IMR-90 (cell line): ENCODE results near the gene SNAPC4. TPM values are rescaled to one million over a fixed set of nuclear protein-coding genes. Genes with fewer than 3 reads are reported as not detected.

ENCODE experiments used
- ATAC-seq: fragments of 200-7000 bp; cut with Tn5 transposase; 2 replicates; pipeline ENCODE4 v1.9.1; 2020; ENCODE audit warnings: low read depth, mild to moderate bottlenecking, moderate library complexity
- BruUV-seq: library from RNA; stranded (reverse); fragments of 400-500 nt; replicated peaks from 2 replicates; lab custom pipeline; 2021; lab: Mats Ljungman, UMichigan
- CTCF ChIA-PET: fragments of 300-600 bp; formaldehyde crosslinking; extraction: SDS; loops from one replicate; lab custom pipeline; 2021; ENCODE audit warnings: antibody characterized with exemption; lab: Yijun Ruan, JAX
- POLR2A ChIA-PET: fragments of 300-600 bp; sonication (Branson Sonifier 250); formaldehyde crosslinking; loops from one replicate; lab custom pipeline; 2022; ENCODE audit warnings: antibody characterized with exemption; ENCODE audit not compliant: unreplicated experiment; lab: Charles Lee
- DNase-seq: peaks from one replicate; pipeline ENCODE4 v3.0.0; 2013
- H2AFZ ChIP-seq: replicated peaks from 2 replicates; pipeline ENCODE3; 2013; ENCODE audit warnings: low read length, mild to moderate bottlenecking; ENCODE audit not compliant: poor library complexity
- H2AK5ac ChIP-seq: 2 replicates; pipeline ENCODE4 v1.6.1; 2013; ENCODE audit warnings: low read depth, low read length, inconsistent platforms
- H2AK9ac ChIP-seq: replicated peaks from 2 replicates; pipeline ENCODE3; 2013; ENCODE audit warnings: mild to moderate bottlenecking, low read depth, low read length, moderate library complexity; ENCODE audit not compliant: poor library complexity
- H2BK120ac ChIP-seq: 2 replicates; pipeline ENCODE4 v1.6.1; 2013; ENCODE audit warnings: low read depth, low read length, inconsistent platforms
- H2BK15ac ChIP-seq: 3 replicates; pipeline ENCODE4 v1.6.1; 2013; ENCODE audit warnings: low read depth, low read length, inconsistent platforms
- H2BK20ac ChIP-seq: 2 replicates; pipeline ENCODE4 v1.6.1; 2013; ENCODE audit warnings: low read depth, mild to moderate bottlenecking, inconsistent platforms, low read length, moderate library complexity
- H2BK5ac ChIP-seq: 2 replicates; pipeline ENCODE4 v1.6.1; 2013; ENCODE audit warnings: mild to moderate bottlenecking, low read depth, low read length, inconsistent platforms; ENCODE audit not compliant: poor library complexity, severe bottlenecking
- H3K14ac ChIP-seq: replicated peaks from 2 replicates; pipeline ENCODE4 v1.6.1; 2013; ENCODE audit warnings: low read depth, low read length, inconsistent platforms
- H3K18ac ChIP-seq: 2 replicates; pipeline ENCODE4 v1.6.1; 2013; ENCODE audit warnings: low read depth, low read length, control low read depth
- H3K23ac ChIP-seq: 2 replicates; pipeline ENCODE4 v1.6.1; 2013; ENCODE audit warnings: low read depth, low read length, inconsistent platforms
- H3K27ac ChIP-seq: 2 replicates; pipeline ENCODE4 v1.5.1; 2013; ENCODE audit warnings: mild to moderate bottlenecking, control low read depth, low read length; ENCODE audit not compliant: insufficient read depth
- H3K27me3 ChIP-seq: 2 replicates; pipeline ENCODE4 v1.6.1; 2013; ENCODE audit warnings: low read length; ENCODE audit not compliant: control insufficient read depth, insufficient read depth
- H3K36me3 ChIP-seq: 2 replicates; pipeline ENCODE4 v1.6.1; 2013; ENCODE audit warnings: low read length, mixed read lengths; ENCODE audit not compliant: control insufficient read depth, insufficient read depth
- H3K4ac ChIP-seq: 2 replicates; pipeline ENCODE4 v1.6.1; 2013; ENCODE audit warnings: low read depth, low read length, inconsistent platforms
- H3K4me1 ChIP-seq: 2 replicates; pipeline ENCODE4 v1.6.1; 2013; ENCODE audit warnings: low read length, mixed read lengths; ENCODE audit not compliant: control insufficient read depth, insufficient read depth
- H3K4me2 ChIP-seq: 2 replicates; pipeline ENCODE4 v1.6.1; 2013; ENCODE audit warnings: low read depth, mild to moderate bottlenecking, control low read depth, low read length, moderate library complexity
- H3K4me3 ChIP-seq: 2 replicates; pipeline ENCODE4 v1.5.1; 2013; ENCODE audit warnings: low read depth, mild to moderate bottlenecking, control low read depth, low read length, moderate library complexity; ENCODE audit not compliant: insufficient read depth
- H3K56ac ChIP-seq: 2 replicates; pipeline ENCODE4 v1.6.1; 2013; ENCODE audit warnings: low read length, inconsistent platforms; ENCODE audit not compliant: insufficient read depth; ENCODE audit errors: extremely low read depth
- H3K79me1 ChIP-seq, 2 experiments: 2 replicates each; pipeline ENCODE4 v1.6.1; 2013; ENCODE audit warnings: low read length in 2 of 2, inconsistent platforms in 1 of 2, low read depth in 1 of 2
- H3K9ac ChIP-seq: 2 replicates; pipeline ENCODE4 v1.6.1; 2013; ENCODE audit warnings: low read depth, low read length, control low read depth
- H3K9me1 ChIP-seq: 2 replicates; pipeline ENCODE4 v1.6.1; 2013; ENCODE audit warnings: low read length, inconsistent platforms; ENCODE audit not compliant: insufficient read depth
- H3K9me3 ChIP-seq: 2 replicates; pipeline ENCODE4 v1.6.1; 2013; ENCODE audit warnings: low read length; ENCODE audit not compliant: control insufficient read depth, insufficient read depth
- H4K20me1 ChIP-seq: 2 replicates; pipeline ENCODE4 v1.6.1; 2013; ENCODE audit warnings: low read length, inconsistent platforms; ENCODE audit not compliant: insufficient read depth
- H4K5ac ChIP-seq: 2 replicates; pipeline ENCODE4 v1.6.1; 2013; ENCODE audit warnings: mild to moderate bottlenecking, low read depth, low read length, control low read depth
- H4K8ac ChIP-seq, 2 experiments: 2 replicates each; pipeline ENCODE4 v1.6.1; 2013; ENCODE audit warnings: low read depth in 2 of 2, low read length in 2 of 2, control low read depth in 1 of 2, inconsistent platforms in 1 of 2
- H4K91ac ChIP-seq: 2 replicates; pipeline ENCODE4 v1.6.1; 2013; ENCODE audit warnings: low read depth, low read length, inconsistent platforms; ENCODE audit not compliant: insufficient read depth
- RFX5 ChIP-seq: IDR thresholded peaks from 2 replicates; pipeline ENCODE4 v1.8.0; 2012; ENCODE audit warnings: low read depth, mild to moderate bottlenecking, low read length, moderate library complexity
- WGBS, 2 experiments: methylation state at CpG; one replicate each; pipeline versions ENCODE4 v1.1.5 to v1.1.7; 2013; ENCODE audit warnings: missing lambda C conversion rate in 2 of 2; ENCODE audit not compliant: insufficient read length in 1 of 2; ENCODE audit errors: extremely low coverage in 2 of 2; 5-methylcytosine and 5-hydroxymethylcytosine counted together
- dilution Hi-C: fragments of 300-500 bp; cut with HindIII; formaldehyde crosslinking; loops from one replicate; pipeline ENCODE4 v1.14.3; 2018; ENCODE audit warnings: low sequenced_read_pairs; ENCODE audit not compliant: unreplicated experiment
- in situ Hi-C: fragments of 300-500 bp; cut with MboI; formaldehyde crosslinking; loops from 3 replicates; pipeline ENCODE4 v1.14.3; 2019; ENCODE audit warnings: low sequenced_read_pairs, inconsistent platforms, mixed read lengths
- intact Hi-C: fragments of 100-400 bp; cut with micrococcal nuclease; formaldehyde crosslinking; loops from 2 replicates; pipeline ENCODE4 v1.10.0; 2022
- polyA plus RNA-seq, 3 experiments: library from polyadenylated mRNA; depleted of rRNA; stranded (reverse); fragments of >200 nt; gene quantifications; 2 replicates each; pipeline ENCODE4 v1.2.3, GENCODE V29; 2012; ENCODE audit warnings: low replicate concordance in 1 of 3
- total RNA-seq: library from RNA; depleted of rRNA; stranded (reverse); fragments of >200 nt; gene quantifications from 2 replicates; pipeline ENCODE4 v1.2.3, GENCODE V29; 2012

Gene SNAPC4
- total and polyA plus RNA-seq, 2 of the 4 experiments (the other 2 are of a cell fraction): 2.5 to 6.5 TPM

- Histone ChIP-seq H3K14ac (no peak overlapping the region), H2AK5ac (no peak overlapping the region), H3K4me3 (no peak overlapping the region), H2BK120ac (no peak overlapping the region), H3K4me1 (no peaks in the 10 kb centered on the region), H2AK9ac (no peak overlapping the region), H4K91ac (no peak overlapping the region), H3K23ac (no peak overlapping the region), H4K20me1 (no peaks in the 10 kb centered on the region), H2AFZ (no peak overlapping the region), H3K56ac (no peak overlapping the region), H2BK15ac (no peak overlapping the region), H3K27me3 (no peaks in the 10 kb centered on the region), H3K18ac (no peak overlapping the region), H3K4ac (no peak overlapping the region), H3K9ac (no peak overlapping the region), H4K5ac (no peak overlapping the region), H2BK5ac (no peak overlapping the region), H3K36me3 (peaks cover 71% of the 10 kb centered on the region), H3K4me2 (no peak overlapping the region), H3K9me1 (no peaks in the 10 kb centered on the region), H3K79me1 (peaks cover 4 to 10% of the 10 kb centered on the region in 2 experiments; a peak in 2 of 4 replicates), H2BK20ac (no peak overlapping the region), H3K27ac (no peak overlapping the region), H3K9me3 (no peaks in the 10 kb centered on the region), H4K8ac (no peak overlapping the region)
- no peak for TF ChIP-seq RFX5
- BruUV-seq: no TSS peak
- dilution Hi-C loops: no loop called here
- POLR2A ChIA-PET: no interaction called here
- ATAC-seq (no peak), DNase-seq (no peak)
- intact Hi-C loops: no loop called here
- in situ Hi-C loops: no loop called here
- CTCF ChIA-PET: no interaction called here
- WGBS, 2 experiments: 90% methylated on average over 5 of the region's 14 CpGs; no CpG with 5 or more reads in 1 of the 2 experiments
Measured at GRCh38 chr9:136389396-136389795, 10.6 kb downstream of the SNAPC4 start.
